ENCODE measurements around the gene MEGF11. TPM values are rescaled to one million over a fixed set of nuclear protein-coding genes. Genes with fewer than 3 reads are reported as not detected.
A peak's percentile ranks its signal among the peaks of the same experiment; 100 is the strongest.

MEGF11 gene
- total RNA-seq, 2 experiments from 2014 or later: 3.3 to 6.8 TPM

- Histone ChIP-seq H2AFZ (ENCODE audit: low read length) (no peak overlapping the region), H3K4me3 (ENCODE audit: low read depth, low read length, poor library complexity, severe bottlenecking) (no peak overlapping the region), H3K36me3 (ENCODE audit: insufficient read depth, low read length) (no peaks in the 10 kb centered on the region), H4K20me1 (ENCODE audit: insufficient read depth, low read length) (no peaks in the 10 kb centered on the region), H3K4me1 (ENCODE audit: insufficient read depth, low read length, poor library complexity, severe bottlenecking) (peaks cover 2% of the 10 kb centered on the region), H3K4me2 (ENCODE audit: low read length) (no peak overlapping the region), H3K9me3 (ENCODE audit: low read length) (no peaks in the 10 kb centered on the region), H3K27ac (ENCODE audit: low read depth, low read length, poor library complexity, severe bottlenecking) (no peak overlapping the region), H3K79me2 (ENCODE audit: insufficient read depth, low read depth, low read length) (no peaks in the 10 kb centered on the region), H3K9me2 (ENCODE audit: insufficient read depth, low read length) (no peaks in the 10 kb centered on the region)
- TF ChIP-seq EZH2phosphoT487 (IDR thresholded peaks at IDR 0.05; ENCODE audit: borderline replicate concordance, low read depth, low read length): no peak
- TF ChIP-seq CTCF (conservative IDR thresholded peaks at IDR 0.05; ENCODE audit: low read length): no peak
- POLR2A ChIA-PET: interaction anchor here (0.5 to 0.9 kb wide), 3 partner anchors 38 to 326 kb away, joined by 3 to 4 read pairs (median 3); no protein-coding TSS in a partner anchor
- no peak for DNase-seq (ENCODE audit: low spot score)
- CTCF ChIA-PET (ENCODE audit: unreplicated experiment): no interaction called here
- BruUV-seq (replicated peaks): no TSS peak
- intact Hi-C loops (cut with micrococcal nuclease; ENCODE audit: unreplicated experiment): no loop called here
These were observed 305.2 kb downstream of the MEGF11 start for GRCh38 chr15:65948383-65948782.

- ChIA-PET POLR2A (interaction anchor here (0.5 to 0.6 kb wide), 2 partner anchors 133 to 285 kb away, joined by 3 to 4 read pairs; no protein-coding TSS in a partner anchor), CTCF (ENCODE audit: unreplicated experiment) (no interaction called here)
- intact Hi-C loops (cut with micrococcal nuclease; ENCODE audit: unreplicated experiment): no loop called here
- no peaks in the 10 kb centered on the region for H3K79me2 ChIP-seq (ENCODE audit: insufficient read depth, low read depth, low read length)
- TF ChIP-seq CTCF (conservative IDR thresholded peaks at IDR 0.05; ENCODE audit: low read length): no peak
- no peak for TF ChIP-seq EZH2phosphoT487 (IDR thresholded peaks at IDR 0.05; ENCODE audit: borderline replicate concordance, low read depth, low read length)
- no peaks in the 10 kb centered on the region for H4K20me1 ChIP-seq (ENCODE audit: insufficient read depth, low read length)
- no peaks in the 10 kb centered on the region for H3K36me3 ChIP-seq (ENCODE audit: insufficient read depth, low read length)
- H3K9me2 ChIP-seq (ENCODE audit: insufficient read depth, low read length): no peaks in the 10 kb centered on the region
- H3K27ac ChIP-seq (ENCODE audit: low read depth, low read length, poor library complexity, severe bottlenecking): no peak overlapping the region
- H3K4me2 ChIP-seq (ENCODE audit: low read length): no peak overlapping the region
- no peak for DNase-seq (ENCODE audit: low spot score)
- no peaks in the 10 kb centered on the region for H3K4me1 ChIP-seq (ENCODE audit: insufficient read depth, low read length, poor library complexity, severe bottlenecking)
- H3K4me3 ChIP-seq (ENCODE audit: low read depth, low read length, poor library complexity, severe bottlenecking): no peak overlapping the region
- no peaks in the 10 kb centered on the region for H3K9me3 ChIP-seq (ENCODE audit: low read length)
- H2AFZ ChIP-seq (ENCODE audit: low read length): no peak overlapping the region
- no TSS peak for BruUV-seq (replicated peaks)
These were observed 306.5 kb downstream of the MEGF11 start for GRCh38 chr15:65947041-65947440.

GRCh38 chr15:65945616-65946015 is 307.9 kb downstream of the MEGF11 start:
- Histone ChIP-seq H3K9me2 (ENCODE audit: insufficient read depth, low read length) (no peaks in the 10 kb centered on the region), H3K4me1 (ENCODE audit: insufficient read depth, low read length, poor library complexity, severe bottlenecking) (no peaks in the 10 kb centered on the region), H3K36me3 (ENCODE audit: insufficient read depth, low read length) (no peaks in the 10 kb centered on the region), H3K27ac (ENCODE audit: low read depth, low read length, poor library complexity, severe bottlenecking) (no peak overlapping the region), H3K4me2 (ENCODE audit: low read length) (no peak overlapping the region), H4K20me1 (ENCODE audit: insufficient read depth, low read length) (no peaks in the 10 kb centered on the region), H3K79me2 (ENCODE audit: insufficient read depth, low read depth, low read length) (no peaks in the 10 kb centered on the region), H3K9me3 (ENCODE audit: low read length) (no peaks in the 10 kb centered on the region), H2AFZ (ENCODE audit: low read length) (no peak overlapping the region), H3K4me3 (ENCODE audit: low read depth, low read length, poor library complexity, severe bottlenecking) (no peak overlapping the region)
- intact Hi-C loops (cut with micrococcal nuclease; ENCODE audit: unreplicated experiment): no loop called here
- POLR2A ChIA-PET: no interaction called here
- BruUV-seq (replicated peaks): no TSS peak
- CTCF ChIA-PET (ENCODE audit: unreplicated experiment): interaction anchor here (0.6 kb wide), 1 partner anchor 305 kb away, joined by 3 read pairs; no protein-coding TSS in a partner anchor
- no peak for TF ChIP-seq EZH2phosphoT487 (IDR thresholded peaks at IDR 0.05; ENCODE audit: borderline replicate concordance, low read depth, low read length)
- TF ChIP-seq CTCF (conservative IDR thresholded peaks at IDR 0.05; ENCODE audit: low read length): peak; percentile 57
- DNase-seq (ENCODE audit: low spot score): peak; percentile 24
